ENCODE results near the gene GRAMD2B. TPM values are rescaled to one million over a fixed set of nuclear protein-coding genes. Genes with fewer than 3 reads are reported as not detected.

The GRAMD2B gene
- total and polyA plus RNA-seq, 2 experiments from 2014 or later: 18.9 to 32.5 TPM

DNA sequence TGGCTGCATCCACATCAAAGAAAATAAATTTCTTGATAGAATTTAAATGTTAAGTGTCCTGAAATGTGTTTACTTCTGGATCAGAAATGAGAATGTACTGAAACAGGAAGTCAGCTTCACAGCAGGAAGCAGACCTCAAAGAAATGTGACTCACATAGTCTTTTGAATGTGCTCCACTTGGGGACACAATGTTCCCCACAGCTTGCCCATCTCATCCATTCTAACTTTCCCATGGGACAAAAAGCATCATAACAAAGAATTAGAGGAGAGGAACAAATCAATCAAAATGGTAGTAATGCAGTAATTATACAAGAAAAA, 85.7 kb downstream of the GRAMD2B start:
- no peaks in the 10 kb centered on the region for H3K9me2 ChIP-seq (replicated peaks; ENCODE audit: insufficient read depth)
- H3K4me2 ChIP-seq: no peak overlapping the region
- no peaks in the 10 kb centered on the region for H3K27me3 ChIP-seq
- H3K27ac ChIP-seq: no peak overlapping the region
- H3K4me3 ChIP-seq: no peak overlapping the region
- no peaks in the 10 kb centered on the region for H3K79me2 ChIP-seq
- peak overlapping the region; percentile 21 for H2AFZ ChIP-seq
- no peaks in the 10 kb centered on the region for H4K20me1 ChIP-seq (ENCODE audit: insufficient read depth, poor library complexity, severe bottlenecking)
- H3K9me3 ChIP-seq (ENCODE audit: low read depth): no peaks in the 10 kb centered on the region
- no peak for DNase-seq (ENCODE audit: low spot score)
- H3K36me3 ChIP-seq (replicated peaks; ENCODE audit: insufficient read depth, low read depth): no peaks in the 10 kb centered on the region
- H3K4me1 ChIP-seq (ENCODE audit: insufficient read depth): peaks cover 2% of the 10 kb centered on the region
- TF ChIP-seq, protein P1, sequence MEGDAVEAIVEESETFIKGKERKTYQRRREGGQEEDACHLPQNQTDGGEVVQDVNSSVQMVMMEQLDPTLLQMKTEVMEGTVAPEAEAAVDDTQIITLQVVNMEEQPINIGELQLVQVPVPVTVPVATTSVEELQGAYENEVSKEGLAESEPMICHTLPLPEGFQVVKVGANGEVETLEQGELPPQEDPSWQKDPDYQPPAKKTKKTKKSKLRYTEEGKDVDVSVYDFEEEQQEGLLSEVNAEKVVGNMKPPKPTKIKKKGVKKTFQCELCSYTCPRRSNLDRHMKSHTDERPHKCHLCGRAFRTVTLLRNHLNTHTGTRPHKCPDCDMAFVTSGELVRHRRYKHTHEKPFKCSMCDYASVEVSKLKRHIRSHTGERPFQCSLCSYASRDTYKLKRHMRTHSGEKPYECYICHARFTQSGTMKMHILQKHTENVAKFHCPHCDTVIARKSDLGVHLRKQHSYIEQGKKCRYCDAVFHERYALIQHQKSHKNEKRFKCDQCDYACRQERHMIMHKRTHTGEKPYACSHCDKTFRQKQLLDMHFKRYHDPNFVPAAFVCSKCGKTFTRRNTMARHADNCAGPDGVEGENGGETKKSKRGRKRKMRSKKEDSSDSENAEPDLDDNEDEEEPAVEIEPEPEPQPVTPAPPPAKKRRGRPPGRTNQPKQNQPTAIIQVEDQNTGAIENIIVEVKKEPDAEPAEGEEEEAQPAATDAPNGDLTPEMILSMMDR (IDR thresholded peaks at IDR 0.05; ENCODE audit: poor library complexity): no peak

DNA sequence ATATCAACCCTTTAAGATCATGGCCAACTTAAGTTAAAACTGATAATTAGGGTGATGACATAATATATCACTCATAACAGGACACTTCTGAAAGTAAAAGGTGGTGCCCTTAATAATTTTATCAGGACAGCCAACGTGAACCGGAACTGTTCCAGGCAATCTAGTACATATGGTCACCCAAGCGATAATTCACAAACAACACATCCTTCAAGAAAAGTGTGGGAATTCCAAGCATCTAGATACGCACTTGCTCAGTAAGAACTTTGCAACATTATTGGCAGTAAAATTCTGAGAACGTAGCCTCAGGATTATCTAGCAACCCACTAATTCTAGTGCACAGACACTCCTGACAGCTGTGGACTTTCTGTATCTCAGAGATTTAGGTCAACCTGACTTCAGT, 86.1 kb downstream of the GRAMD2B start:
- H3K4me3 ChIP-seq: no peak overlapping the region
- H3K27ac ChIP-seq: no peak overlapping the region
- no peaks in the 10 kb centered on the region for H3K4me1 ChIP-seq (ENCODE audit: insufficient read depth)
- H3K79me2 ChIP-seq: no peaks in the 10 kb centered on the region
- no peak overlapping the region for H2AFZ ChIP-seq
- H3K9me3 ChIP-seq (ENCODE audit: low read depth): no peaks in the 10 kb centered on the region
- H3K36me3 ChIP-seq (replicated peaks; ENCODE audit: insufficient read depth, low read depth): no peaks in the 10 kb centered on the region
- WGBS (ENCODE audit: low lambda C conversion rate, missing lambda C conversion rate): 73% methylated on average over 5 of the region's 5 CpGs
- TF ChIP-seq EZH2 (IDR thresholded peaks at IDR 0.05; ENCODE audit: borderline replicate concordance): no peak
- TF ChIP-seq, protein P1 (IDR thresholded peaks at IDR 0.05; ENCODE audit: poor library complexity): no peak
- TF ChIP-seq EZH2phosphoT487 (IDR thresholded peaks at IDR 0.05; ENCODE audit: low read depth, severe bottlenecking, unreplicated experiment): no peak
- no peaks in the 10 kb centered on the region for H4K20me1 ChIP-seq (ENCODE audit: insufficient read depth, poor library complexity, severe bottlenecking)
- no peaks in the 10 kb centered on the region for H3K9me2 ChIP-seq (replicated peaks; ENCODE audit: insufficient read depth)
- DNase-seq (ENCODE audit: low spot score): no peak
- no peaks in the 10 kb centered on the region for H3K27me3 ChIP-seq
- no peak overlapping the region for H3K4me2 ChIP-seq

- H3K9me3 ChIP-seq (ENCODE audit: low read depth): no peaks in the 10 kb centered on the region
- H3K4me1 ChIP-seq (ENCODE audit: insufficient read depth): no peaks in the 10 kb centered on the region
- no peaks in the 10 kb centered on the region for H3K27me3 ChIP-seq
- H3K27ac ChIP-seq: no peak overlapping the region
- DNase-seq (ENCODE audit: low spot score): no peak
- H3K4me2 ChIP-seq: no peak overlapping the region
- no peaks in the 10 kb centered on the region for H3K9me2 ChIP-seq (replicated peaks; ENCODE audit: insufficient read depth)
- no peaks in the 10 kb centered on the region for H3K36me3 ChIP-seq (replicated peaks; ENCODE audit: insufficient read depth, low read depth)
- WGBS (ENCODE audit: low lambda C conversion rate, missing lambda C conversion rate): 100% methylated on average over 1 of the region's 1 CpG
- H3K4me3 ChIP-seq: no peak overlapping the region
- no peaks in the 10 kb centered on the region for H4K20me1 ChIP-seq (ENCODE audit: insufficient read depth, poor library complexity, severe bottlenecking)
- no peak overlapping the region for H2AFZ ChIP-seq
- no peaks in the 10 kb centered on the region for H3K79me2 ChIP-seq
- TF ChIP-seq EZH2phosphoT487 (IDR thresholded peaks at IDR 0.05; ENCODE audit: low read depth, severe bottlenecking, unreplicated experiment): no peak
- no peak for TF ChIP-seq EZH2 (IDR thresholded peaks at IDR 0.05; ENCODE audit: borderline replicate concordance)
- TF ChIP-seq, protein P1 (IDR thresholded peaks at IDR 0.05; ENCODE audit: poor library complexity): no peak
Observed at GRCh38 chr5:126511961-126512360, 88.8 kb downstream of the GRAMD2B start.

- 94% methylated on average over 3 of the region's 3 CpGs for WGBS (ENCODE audit: low lambda C conversion rate, missing lambda C conversion rate)
- H3K4me2 ChIP-seq: no peak overlapping the region
- no peak for DNase-seq (ENCODE audit: low spot score)
- H4K20me1 ChIP-seq (ENCODE audit: insufficient read depth, poor library complexity, severe bottlenecking): no peaks in the 10 kb centered on the region
- H3K4me3 ChIP-seq: no peak overlapping the region
- H2AFZ ChIP-seq: no peak overlapping the region
- H3K27ac ChIP-seq: no peak overlapping the region
- no peaks in the 10 kb centered on the region for H3K9me2 ChIP-seq (replicated peaks; ENCODE audit: insufficient read depth)
- H3K9me3 ChIP-seq (ENCODE audit: low read depth): no peaks in the 10 kb centered on the region
- no peaks in the 10 kb centered on the region for H3K36me3 ChIP-seq (replicated peaks; ENCODE audit: insufficient read depth, low read depth)
- no peaks in the 10 kb centered on the region for H3K4me1 ChIP-seq (ENCODE audit: insufficient read depth)
- TF ChIP-seq EZH2 (IDR thresholded peaks at IDR 0.05; ENCODE audit: borderline replicate concordance) (no peak), EZH2phosphoT487 (IDR thresholded peaks at IDR 0.05; ENCODE audit: low read depth, severe bottlenecking, unreplicated experiment) (no peak)
- TF ChIP-seq, protein P1 (IDR thresholded peaks at IDR 0.05; ENCODE audit: poor library complexity): no peak
- H3K79me2 ChIP-seq: no peaks in the 10 kb centered on the region
- H3K27me3 ChIP-seq: no peaks in the 10 kb centered on the region
Observed at GRCh38 chr5:126512451-126512850, 89.2 kb downstream of the GRAMD2B start.
